Measurements from ENCODE around the gene MOSPD3.

MOSPD3 gene

GRCh38 chr7:100626530-100627237 is 14.3 kb downstream of the MOSPD3 start:
- peak overlapping the region in 1 of 2 donors; percentile 36 for H3K4me3 ChIP-seq (replicated peaks in 1 of 2; ENCODE audit: low read depth in 2 of 2, low read length in 2 of 2)
- TF ChIP-seq, protein P1, sequence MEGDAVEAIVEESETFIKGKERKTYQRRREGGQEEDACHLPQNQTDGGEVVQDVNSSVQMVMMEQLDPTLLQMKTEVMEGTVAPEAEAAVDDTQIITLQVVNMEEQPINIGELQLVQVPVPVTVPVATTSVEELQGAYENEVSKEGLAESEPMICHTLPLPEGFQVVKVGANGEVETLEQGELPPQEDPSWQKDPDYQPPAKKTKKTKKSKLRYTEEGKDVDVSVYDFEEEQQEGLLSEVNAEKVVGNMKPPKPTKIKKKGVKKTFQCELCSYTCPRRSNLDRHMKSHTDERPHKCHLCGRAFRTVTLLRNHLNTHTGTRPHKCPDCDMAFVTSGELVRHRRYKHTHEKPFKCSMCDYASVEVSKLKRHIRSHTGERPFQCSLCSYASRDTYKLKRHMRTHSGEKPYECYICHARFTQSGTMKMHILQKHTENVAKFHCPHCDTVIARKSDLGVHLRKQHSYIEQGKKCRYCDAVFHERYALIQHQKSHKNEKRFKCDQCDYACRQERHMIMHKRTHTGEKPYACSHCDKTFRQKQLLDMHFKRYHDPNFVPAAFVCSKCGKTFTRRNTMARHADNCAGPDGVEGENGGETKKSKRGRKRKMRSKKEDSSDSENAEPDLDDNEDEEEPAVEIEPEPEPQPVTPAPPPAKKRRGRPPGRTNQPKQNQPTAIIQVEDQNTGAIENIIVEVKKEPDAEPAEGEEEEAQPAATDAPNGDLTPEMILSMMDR (IDR thresholded peaks at IDR 0.05; ENCODE audit: low read depth, low read length): no peak
- peak; percentile 85 to 88 for DNase-seq (ENCODE audit: low read depth in 2 of 2)

GRCh38 chr7:100627238-100627549 is 14.9 kb downstream of the MOSPD3 start:
- H3K4me3 ChIP-seq (replicated peaks in 1 of 2; ENCODE audit: low read depth in 2 of 2, low read length in 2 of 2): no peak overlapping the region
- DNase-seq (ENCODE audit: low read depth in 2 of 2): no peak
- TF ChIP-seq, protein P1 (IDR thresholded peaks at IDR 0.05; ENCODE audit: low read depth, low read length): no peak

GRCh38 chr7:100629117-100629716 is 16.9 kb downstream of the MOSPD3 start:
- TF ChIP-seq, protein P1 (IDR thresholded peaks at IDR 0.05; ENCODE audit: low read depth, low read length): peak; percentile 43
- no peak overlapping the region for H3K4me3 ChIP-seq (replicated peaks in 1 of 2; ENCODE audit: low read depth in 2 of 2, low read length in 2 of 2)
- DNase-seq (ENCODE audit: low read depth in 2 of 2): peak in 1 of 2 donors; percentile 23

- DNase-seq (ENCODE audit: low read depth in 2 of 2): no peak
- TF ChIP-seq, protein P1 (IDR thresholded peaks at IDR 0.05; ENCODE audit: low read depth, low read length): no peak
These were observed 17.7 kb downstream of the MOSPD3 start for GRCh38 chr7:100630066-100630465.

DNA sequence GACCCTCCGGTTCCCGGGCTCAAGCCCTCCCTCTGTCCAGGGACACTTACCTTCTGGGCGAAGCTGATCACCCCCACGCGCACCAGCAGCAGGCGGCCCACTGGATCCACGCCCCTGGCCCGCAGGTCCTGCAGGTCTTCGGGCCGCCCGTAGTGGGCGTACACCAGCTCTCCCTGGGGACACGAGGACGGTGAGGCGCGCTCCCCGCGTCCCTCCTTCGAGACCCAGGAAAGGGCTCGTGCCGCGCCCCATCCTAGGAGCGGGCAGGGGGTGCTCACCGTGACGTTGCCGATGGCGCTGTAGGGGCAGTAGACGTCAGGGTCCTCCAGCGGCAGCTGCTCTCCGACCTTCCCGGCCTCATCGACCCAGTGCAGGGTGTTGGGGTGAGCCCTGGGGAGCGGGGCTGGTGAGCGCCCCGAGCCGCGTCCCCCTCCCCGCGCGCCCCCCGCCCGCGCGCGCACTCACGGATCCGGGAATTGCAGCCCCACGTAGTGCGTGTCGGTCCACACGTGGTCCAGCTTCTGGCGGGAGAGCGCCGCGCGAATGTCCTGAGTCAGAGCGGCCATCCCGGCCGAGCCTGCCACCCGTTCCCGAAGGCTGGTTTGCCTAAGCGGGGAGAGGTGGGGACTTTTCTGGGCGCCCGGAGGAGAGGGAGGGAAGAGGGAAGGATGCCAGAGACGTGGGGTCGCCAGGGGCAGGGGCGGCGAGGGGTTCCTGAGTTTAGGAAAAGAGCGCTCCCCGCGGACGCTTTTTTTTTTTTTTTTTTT is 20.8 kb downstream of the MOSPD3 start:
- peak; percentile 23 to 27 for DNase-seq (ENCODE audit: low read depth in 2 of 2)
- TF ChIP-seq, protein P1 (IDR thresholded peaks at IDR 0.05; ENCODE audit: low read depth, low read length): peak; percentile 35

More at GRCh38 chr7:100630066-100630465, 17.7 kb downstream of the MOSPD3 start:
- no peak overlapping the region for H3K4me3 ChIP-seq (replicated peaks in 1 of 2; ENCODE audit: low read depth in 2 of 2, low read length in 2 of 2)

DNA sequence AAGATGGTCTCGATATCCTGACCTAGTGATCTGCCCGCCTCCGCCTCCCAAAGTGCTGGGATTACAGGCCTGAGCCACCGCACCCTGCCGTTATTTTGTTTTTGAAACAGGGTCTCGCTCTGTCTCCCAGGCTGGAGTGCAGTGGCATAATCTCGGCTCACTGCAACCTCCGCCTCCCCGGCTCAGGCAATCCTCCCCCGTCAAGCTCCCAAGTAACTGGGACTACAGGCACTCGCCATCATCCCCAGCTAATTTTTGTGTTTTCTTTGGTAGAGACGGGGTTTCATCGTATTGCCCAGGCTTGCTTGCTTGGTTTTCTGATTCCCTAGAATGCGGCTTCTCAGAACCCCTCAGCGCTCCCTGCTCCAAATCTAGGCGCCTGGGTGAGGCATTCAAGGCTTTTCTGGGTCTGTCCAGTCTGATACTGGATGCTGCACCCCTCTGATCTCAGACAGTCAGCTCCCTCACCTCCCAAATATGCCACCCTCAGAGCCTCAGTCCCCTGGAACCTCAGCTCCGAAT is 27.7 kb downstream of the MOSPD3 start:
- TF ChIP-seq, protein P1 (IDR thresholded peaks at IDR 0.05; ENCODE audit: low read depth, low read length): no peak
- no peak for DNase-seq (ENCODE audit: low read depth in 2 of 2)
- H3K4me3 ChIP-seq (replicated peaks in 1 of 2; ENCODE audit: low read depth in 2 of 2, low read length in 2 of 2): no peak overlapping the region

More for the DNA sequence above, 20.8 kb downstream of the MOSPD3 start:
- peak overlapping the region; percentile 33 to 45 for H3K4me3 ChIP-seq (replicated peaks in 1 of 2; ENCODE audit: low read depth in 2 of 2, low read length in 2 of 2)

All from cardiac fibroblast (primary cell).